RWPE2 (cell line): ENCODE results near the gene POLDIP3.
"Not testable (repeated sequence)": the region's sequence is repeated elsewhere in the genome, so short reads cannot be mapped to it uniquely, and the experiment has no call there.

Experiments used
- ATAC-seq: fragments of 200-7000 bp; cut with Tn5 transposase; 3 replicates; pipeline ENCODE4 v1.9.1; 2021; ENCODE audit warnings: low read depth
- DNase-seq: peaks from one replicate; pipeline ENCODE4 v3.0.0-alpha.2; 2020; ENCODE audit warnings: low spot score
- H3K27ac ChIP-seq: fragments of 450-650 bp; 2 replicates; pipeline ENCODE4 v1.5.1; 2017; ENCODE audit warnings: mild to moderate bottlenecking; ENCODE audit not compliant: poor library complexity, severe bottlenecking
- H3K27me3 ChIP-seq: fragments of 250-450 bp; sonication (Bioruptor Pico); 2 replicates; pipeline ENCODE4 v1.5.1; 2021; ENCODE audit warnings: mild to moderate bottlenecking, moderate library complexity; ENCODE audit not compliant: insufficient read depth, poor library complexity, severe bottlenecking
- H3K36me3 ChIP-seq: fragments of 250-450 bp; sonication (Bioruptor Pico); 2 replicates; pipeline ENCODE4 v1.5.1; 2020; ENCODE audit warnings: low read depth, mild to moderate bottlenecking, moderate library complexity
- H3K4me1 ChIP-seq: fragments of 250-450 bp; sonication (Bioruptor Pico); 2 replicates; pipeline ENCODE4 v1.5.1; 2021; ENCODE audit warnings: mild to moderate bottlenecking, moderate library complexity; ENCODE audit not compliant: insufficient read depth, poor library complexity, severe bottlenecking
- H3K4me3 ChIP-seq: fragments of 250-450 bp; sonication (Bioruptor Pico); 2 replicates; pipeline ENCODE4 v1.5.1; 2021; ENCODE audit warnings: mild to moderate bottlenecking, moderate library complexity; ENCODE audit not compliant: severe bottlenecking
- H3K9me3 ChIP-seq: fragments of 250-450 bp; sonication (Bioruptor Pico); 2 replicates; pipeline ENCODE4 v1.5.1; 2021; ENCODE audit warnings: mild to moderate bottlenecking, moderate library complexity; ENCODE audit not compliant: severe bottlenecking
- CTCF ChIP-seq: fragments of 450-650 bp; IDR thresholded peaks from one replicate; pipeline ENCODE4 v1.5.1; 2017; ENCODE audit warnings: mild to moderate bottlenecking, moderate library complexity; ENCODE audit not compliant: poor library complexity, severe bottlenecking

The POLDIP3 gene

GRCh38 chr22:42620084-42620483 lies 5.4 kb upstream of the POLDIP3 start:
- ATAC-seq (no peak), DNase-seq (no peak)
- Histone ChIP-seq H3K4me1 (peaks cover 17% of the 10 kb centered on the region), H3K36me3 (peaks cover 19% of the 10 kb centered on the region), H3K27me3 (no peaks in the 10 kb centered on the region), H3K4me3 (no peak overlapping the region), H3K9me3 (no peaks in the 10 kb centered on the region), H3K27ac (peak overlapping the region; percentile 74)
- no peak for TF ChIP-seq CTCF

- H3K27ac ChIP-seq = peak overlapping the region; percentile 74
- DNase-seq = no peak
- no peak overlapping the region for H3K4me3 ChIP-seq
- no peaks in the 10 kb centered on the region for H3K9me3 ChIP-seq
- peaks cover 14% of the 10 kb centered on the region; the same call in 1 of the 2 replicates for H3K36me3 ChIP-seq
- TF ChIP-seq CTCF = no peak
- no peaks in the 10 kb centered on the region for H3K27me3 ChIP-seq
- no peak for ATAC-seq
- peaks cover 17% of the 10 kb centered on the region for H3K4me1 ChIP-seq
These were observed 4.8 kb upstream of the POLDIP3 start for GRCh38 chr22:42619261-42620063.

GRCh38 chr22:42617155-42617983 lies 2.7 kb upstream of the POLDIP3 start:
- no peak for ATAC-seq
- no peaks in the 10 kb centered on the region for H3K9me3 ChIP-seq
- no peaks in the 10 kb centered on the region for H3K27me3 ChIP-seq
- no peak for DNase-seq
- no peak overlapping the region for H3K27ac ChIP-seq
- H3K36me3 ChIP-seq = peaks cover 15% of the 10 kb centered on the region
- peaks cover 27% of the 10 kb centered on the region for H3K4me1 ChIP-seq
- no peak for TF ChIP-seq CTCF
- H3K4me3 ChIP-seq = no peak overlapping the region

- Histone ChIP-seq H3K4me1 (peaks cover 16% of the 10 kb centered on the region), H3K4me3 (peak overlapping the region; percentile 91), H3K36me3 (peaks cover 31% of the 10 kb centered on the region), H3K27ac (peak overlapping the region; percentile 82)
- not testable (repeated sequence) for H3K27me3 ChIP-seq, H3K9me3 ChIP-seq, ATAC-seq, DNase-seq
These were observed 1.1 kb upstream of the POLDIP3 start for GRCh38 chr22:42615860-42616175.

- peak; percentile 76 for ATAC-seq
- Histone ChIP-seq H3K27me3 (no peaks in the 10 kb centered on the region), H3K4me1 (peaks cover 14% of the 10 kb centered on the region), H3K4me3 (peak overlapping the region; percentile 91), H3K27ac (peak overlapping the region; percentile 82), H3K36me3 (peaks cover 36% of the 10 kb centered on the region), H3K9me3 (no peaks in the 10 kb centered on the region)
- peak; percentile 92 for DNase-seq
- peak; percentile 10 for TF ChIP-seq CTCF
These were observed 593 bp upstream of the POLDIP3 start for GRCh38 chr22:42615092-42615859.
